GM19324 (cell line): ENCODE measurements around the gene HDGFL2.

ENCODE experiments used
- ATAC-seq: cut with Tn5 transposase; IDR thresholded peaks from one replicate; pipeline ENCODE4 v1.9.1; 2021; ENCODE audit warnings: mild to moderate bottlenecking, moderate library complexity; ENCODE audit not compliant: unreplicated experiment, low FRiP score

Gene HDGFL2

DNA sequence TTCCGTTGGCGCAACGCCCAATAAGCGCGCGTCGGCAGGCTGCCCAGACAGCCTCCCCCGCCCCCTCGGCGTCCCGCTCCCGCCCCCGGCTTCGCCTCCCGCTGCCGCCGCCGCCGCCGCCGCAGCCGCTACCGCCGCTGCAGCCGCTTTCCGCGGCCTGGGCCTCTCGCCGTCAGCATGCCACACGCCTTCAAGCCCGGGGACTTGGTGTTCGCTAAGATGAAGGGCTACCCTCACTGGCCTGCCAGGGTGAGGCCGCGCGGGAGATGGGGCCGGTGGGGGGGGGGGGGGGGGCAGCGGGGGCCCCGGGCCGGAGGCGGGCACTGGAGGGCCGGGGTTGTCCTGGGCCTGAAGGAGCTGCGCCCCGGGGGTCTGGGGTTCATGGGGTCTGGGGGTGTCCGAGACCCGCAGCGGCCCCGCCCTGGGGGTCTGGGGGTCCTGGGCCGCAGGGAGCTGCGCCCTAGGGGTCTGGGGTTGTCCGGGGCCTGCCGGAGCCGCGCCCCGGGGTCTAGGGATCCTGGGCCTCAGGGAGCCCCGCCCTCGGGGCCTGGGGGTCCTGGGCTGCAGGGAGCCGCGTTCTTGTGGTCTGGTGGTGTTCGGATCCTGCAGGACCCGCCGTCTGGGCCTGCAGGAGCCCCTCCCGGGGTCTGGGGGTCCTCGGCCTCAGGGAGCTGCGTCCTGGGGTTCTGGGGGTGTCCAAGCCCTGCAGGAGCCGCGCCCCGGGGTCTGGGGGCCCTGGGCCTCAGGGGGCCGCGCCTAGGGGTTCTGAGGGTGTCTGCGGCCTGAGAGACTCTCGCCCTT, at the start of gene HDGFL2:
HDGFL2 (plus strand) TSS at position 124 of the 801 bp plus-strand sequence; CDS start at position 178, 54 bp downstream.
- ATAC-seq: peak; percentile 3

DNA sequence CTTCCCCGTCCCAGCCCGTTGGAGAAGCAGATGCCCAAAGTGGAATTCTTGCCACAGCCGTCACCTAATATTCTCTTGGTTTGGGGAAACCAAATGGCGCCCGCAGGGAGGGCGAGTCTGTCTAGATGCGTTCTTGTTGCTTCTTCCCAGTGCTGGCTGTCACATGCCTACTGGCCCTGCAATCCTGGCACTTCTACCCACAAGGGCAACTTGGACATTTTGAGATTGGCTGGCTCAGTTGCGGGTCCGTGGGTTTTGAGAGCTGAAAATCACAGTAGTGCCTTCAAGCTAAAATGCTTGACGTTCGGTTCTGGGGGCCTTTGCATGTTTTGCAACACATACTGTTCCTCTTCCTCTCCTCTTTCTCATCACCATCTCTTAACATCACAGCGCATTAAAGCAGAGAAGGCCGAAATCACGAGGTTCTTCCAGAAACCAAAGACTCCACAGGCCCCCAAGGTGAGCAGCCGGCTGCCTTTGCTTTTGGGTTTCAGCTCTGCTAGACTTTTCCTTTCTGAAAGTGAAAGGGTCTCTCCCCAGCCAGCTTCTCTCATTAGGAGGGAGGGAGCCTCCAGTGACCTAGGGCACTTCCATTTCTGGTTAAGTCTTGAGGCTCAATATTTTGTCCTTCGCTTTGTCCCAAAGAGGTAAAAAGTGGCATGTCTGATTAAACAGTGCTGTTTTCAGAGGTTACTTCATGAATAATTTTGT, 48.5 kb upstream of the HDGFL2 start:
- no peak for ATAC-seq

DNA sequence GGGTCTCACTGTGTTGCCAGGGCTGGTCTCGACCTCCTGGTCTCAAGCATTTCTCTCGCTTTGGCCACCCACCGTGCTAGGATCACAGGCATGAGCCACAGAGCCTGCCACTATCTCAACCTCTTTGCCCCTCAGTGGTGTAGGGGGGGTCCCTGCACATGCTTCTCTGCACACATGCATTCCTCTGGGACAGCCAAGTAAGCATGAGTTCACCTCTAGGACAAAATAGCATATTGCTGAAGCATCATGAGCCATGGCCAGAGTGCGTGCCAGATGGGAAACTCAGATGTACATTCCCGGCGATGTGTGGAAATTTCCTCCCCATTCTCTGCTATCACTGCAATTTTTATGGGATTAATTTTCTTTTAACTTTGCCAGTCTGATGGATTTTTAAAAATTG, 46.6 kb upstream of the HDGFL2 start:
- ATAC-seq: no peak

DNA sequence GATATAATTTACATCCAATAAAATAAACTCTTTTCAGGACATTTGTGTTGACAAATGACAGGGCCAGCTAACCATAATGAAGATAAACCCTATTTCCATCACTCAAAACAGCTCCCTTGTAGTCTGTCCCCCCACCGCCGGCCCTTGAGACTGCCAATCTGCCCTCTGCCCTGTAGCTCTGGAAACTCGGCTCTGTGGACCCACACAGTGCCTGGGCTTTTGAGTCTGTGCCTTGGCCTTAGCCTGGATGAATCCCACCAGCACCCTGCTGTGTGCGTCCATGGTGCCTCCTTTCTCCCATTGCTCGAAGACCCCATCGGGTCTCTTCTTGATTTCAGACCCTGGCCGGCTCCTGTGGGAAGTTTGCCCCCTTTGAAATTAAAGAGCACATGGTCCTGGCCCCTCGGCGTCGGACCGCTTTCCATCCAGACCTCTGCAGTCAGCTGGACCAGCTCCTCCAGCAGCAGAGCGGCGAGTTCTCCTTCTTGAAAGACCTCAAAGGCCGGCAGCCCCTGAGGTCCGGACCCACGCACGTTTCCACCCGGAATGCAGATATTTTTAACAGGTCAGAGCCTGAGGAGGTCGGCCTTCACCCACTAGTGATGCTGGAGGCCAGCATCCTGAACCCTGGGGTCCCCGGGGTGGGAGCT, 43.6 kb upstream of the HDGFL2 start:
- ATAC-seq: no peak

DNA sequence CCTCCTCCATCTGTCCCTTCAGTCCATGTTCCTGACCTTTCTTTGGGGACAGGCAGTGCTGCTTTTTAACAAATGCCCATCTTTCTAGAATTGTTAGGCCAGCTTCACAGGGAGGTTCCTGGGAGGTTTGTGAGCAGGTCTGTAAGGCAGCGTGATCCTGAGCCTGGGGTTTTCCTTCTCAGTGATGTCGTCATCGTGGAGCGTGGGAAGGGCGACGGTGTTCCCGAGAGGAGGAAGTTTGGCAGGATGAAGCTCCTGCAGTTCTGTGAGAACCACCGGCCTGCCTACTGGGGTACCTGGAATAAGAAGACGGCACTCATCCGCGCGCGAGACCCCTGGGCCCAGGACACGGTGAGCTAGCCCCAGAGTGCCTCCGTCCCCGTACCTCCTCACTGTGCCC, 42.8 kb upstream of the HDGFL2 start:
- ATAC-seq: no peak

DNA sequence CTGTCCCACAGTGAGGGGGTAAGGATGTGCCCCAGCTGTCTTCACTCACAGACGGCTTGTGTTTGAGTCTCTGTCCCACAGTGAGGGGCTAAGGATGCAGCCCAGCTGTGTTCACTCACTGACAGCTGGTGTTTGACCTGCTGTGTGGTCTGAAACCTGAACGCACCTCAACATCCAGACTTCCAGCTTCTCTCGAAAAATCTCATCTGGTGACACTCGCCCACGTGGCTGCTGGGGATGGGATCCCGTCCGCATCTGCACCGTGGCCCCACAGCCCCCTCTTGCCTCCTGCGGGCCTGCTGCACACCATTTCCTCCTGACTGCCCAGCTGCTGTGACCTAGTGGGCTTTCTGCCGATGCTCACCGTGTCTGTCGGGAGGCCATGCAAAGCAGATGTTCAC, 42.3 kb upstream of the HDGFL2 start:
- ATAC-seq: no peak

DNA sequence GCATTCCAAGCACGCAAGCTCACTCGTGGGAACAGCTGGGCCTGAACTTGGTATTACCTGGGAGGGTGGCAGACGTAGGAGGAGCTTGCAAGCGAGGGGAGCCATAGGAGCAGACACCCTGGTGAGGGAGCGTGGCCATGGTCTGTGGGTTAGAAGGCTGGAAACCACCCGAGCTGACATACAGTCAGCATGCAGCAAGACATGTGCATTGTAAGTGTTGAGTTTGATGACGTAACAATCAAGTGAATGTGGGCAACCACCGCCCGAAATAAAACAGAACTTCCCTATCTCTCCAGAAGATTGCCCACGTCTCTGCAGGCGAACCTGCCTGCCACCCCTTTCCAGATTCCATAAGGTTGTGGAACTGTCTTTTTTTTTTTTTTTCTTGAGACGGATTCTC, 41.3 kb upstream of the HDGFL2 start:
- no peak for ATAC-seq

DNA sequence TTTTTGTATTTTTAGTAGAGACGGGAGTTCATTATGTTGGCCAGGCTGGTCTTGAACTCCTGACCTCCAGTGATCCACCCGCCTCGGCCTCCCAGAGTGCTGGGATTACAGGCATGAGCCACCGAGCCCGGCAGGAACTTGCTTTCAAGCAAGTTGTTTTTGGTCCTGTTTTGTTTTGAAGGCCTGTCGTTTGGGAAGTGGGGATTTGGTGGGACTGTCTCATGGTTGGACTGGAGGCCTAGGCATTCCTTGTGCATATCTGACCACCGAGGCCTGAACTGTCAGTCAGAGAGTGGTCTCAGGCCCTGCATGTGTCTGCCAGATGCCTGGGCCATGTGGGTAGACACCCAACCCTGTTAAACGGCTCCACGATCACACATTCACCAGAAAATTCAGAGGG, 40.8 kb upstream of the HDGFL2 start:
- ATAC-seq: no peak

DNA sequence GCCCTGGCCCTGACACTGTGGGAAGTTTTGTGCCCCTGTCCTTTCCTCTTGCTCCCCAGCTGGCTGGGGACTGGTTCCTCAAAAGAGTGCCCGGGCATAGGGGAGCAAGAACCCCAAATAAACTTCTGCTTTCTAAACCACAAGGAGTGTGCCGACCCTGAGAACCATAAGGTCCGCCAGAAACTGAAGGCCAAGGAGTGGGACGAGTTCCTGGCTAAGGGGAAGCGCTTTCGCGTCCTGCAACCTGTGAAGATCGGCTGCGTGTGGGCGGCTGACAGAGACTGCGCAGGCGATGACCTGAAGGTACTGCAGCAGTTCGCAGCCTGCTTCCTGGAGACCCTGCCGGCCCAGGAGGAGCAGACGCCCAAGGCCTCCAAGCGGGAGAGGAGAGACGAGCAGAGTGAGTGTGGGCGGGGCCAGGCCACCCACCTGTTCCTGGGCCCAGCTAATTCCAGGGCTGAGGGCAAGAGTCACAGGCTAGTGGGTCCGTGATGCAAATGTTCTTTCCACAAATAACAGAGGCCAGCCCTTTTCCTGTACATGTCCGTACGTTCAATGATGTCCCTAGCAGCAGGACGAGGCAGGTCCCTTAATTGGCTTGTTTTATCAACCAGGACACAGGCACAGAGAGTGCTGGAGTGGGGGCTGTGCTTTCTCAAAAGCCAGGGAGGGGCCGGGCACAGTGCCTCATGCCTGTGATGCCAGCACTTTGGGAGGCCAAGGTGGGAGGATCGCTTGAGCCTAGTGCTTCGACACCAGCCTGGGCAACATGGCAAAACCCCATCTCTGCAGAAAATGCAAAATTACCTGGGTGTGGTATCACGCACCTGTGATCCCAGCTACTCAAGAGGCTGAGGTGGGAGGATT, 40.1 kb upstream of the HDGFL2 start:
- ATAC-seq: no peak

DNA sequence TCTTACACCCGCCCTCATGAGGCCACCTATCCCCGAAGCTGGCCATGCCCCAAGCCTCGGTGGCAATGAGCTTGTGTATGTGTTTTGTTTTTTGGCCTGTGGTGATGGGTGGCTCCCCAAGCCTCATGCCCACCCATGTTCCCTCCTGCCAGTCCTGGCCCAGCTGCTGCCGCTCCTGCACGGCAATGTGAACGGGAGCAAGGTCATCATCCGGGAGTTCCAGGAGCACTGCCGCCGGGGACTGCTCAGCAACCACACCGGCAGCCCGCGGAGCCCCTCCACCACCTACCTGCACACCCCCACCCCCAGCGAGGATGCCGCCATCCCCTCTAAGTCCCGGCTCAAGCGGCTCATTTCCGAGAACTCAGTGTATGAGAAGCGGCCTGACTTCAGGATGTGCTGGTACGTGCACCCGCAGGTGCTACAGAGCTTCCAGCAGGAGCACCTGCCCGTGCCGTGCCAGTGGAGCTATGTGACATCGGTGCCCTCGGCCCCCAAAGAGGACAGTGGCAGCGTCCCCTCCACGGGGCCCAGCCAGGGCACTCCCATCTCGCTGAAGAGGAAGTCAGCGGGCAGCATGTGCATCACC, 39.1 kb upstream of the HDGFL2 start:
- no peak for ATAC-seq

DNA sequence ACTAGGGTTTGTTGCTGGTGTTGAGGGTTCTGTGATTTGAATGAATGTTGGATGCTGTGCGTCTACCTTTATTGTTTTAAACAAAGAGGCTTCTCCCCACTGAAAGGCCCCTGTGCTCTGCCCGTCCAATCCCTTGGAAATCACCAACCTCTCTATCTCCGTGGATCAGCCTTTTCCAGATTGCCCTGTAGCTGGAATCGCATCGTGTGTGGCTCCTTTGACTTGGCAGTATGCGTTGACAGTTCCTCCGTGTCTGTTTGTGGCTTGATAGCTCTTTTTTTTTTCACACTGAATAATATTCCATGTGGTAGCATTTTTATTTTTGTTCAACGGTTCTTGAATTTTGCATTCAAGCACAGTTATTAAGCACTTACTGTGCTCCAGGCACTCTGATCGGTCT, 37.7 kb upstream of the HDGFL2 start:
- ATAC-seq: no peak

DNA sequence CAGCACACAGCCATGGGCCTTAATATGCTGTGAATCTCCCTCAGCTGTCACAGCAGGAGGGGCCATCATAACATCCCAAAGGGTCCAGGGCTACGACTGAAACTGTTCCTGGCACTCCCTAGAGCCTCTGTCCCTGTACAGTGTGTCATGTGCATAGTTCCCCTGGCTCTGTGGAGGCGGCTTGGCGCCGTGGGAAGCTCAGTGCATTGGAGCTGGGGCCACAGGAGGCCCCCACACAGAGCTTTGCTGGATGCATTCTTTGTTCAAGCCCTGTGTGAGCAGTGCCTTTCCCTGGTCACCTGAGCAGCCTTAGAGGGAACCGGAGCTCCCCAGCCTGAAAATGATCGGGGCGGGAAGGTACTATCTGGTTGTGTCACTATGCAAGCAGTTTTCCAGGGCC, 35.9 kb upstream of the HDGFL2 start:
- no peak for ATAC-seq

DNA sequence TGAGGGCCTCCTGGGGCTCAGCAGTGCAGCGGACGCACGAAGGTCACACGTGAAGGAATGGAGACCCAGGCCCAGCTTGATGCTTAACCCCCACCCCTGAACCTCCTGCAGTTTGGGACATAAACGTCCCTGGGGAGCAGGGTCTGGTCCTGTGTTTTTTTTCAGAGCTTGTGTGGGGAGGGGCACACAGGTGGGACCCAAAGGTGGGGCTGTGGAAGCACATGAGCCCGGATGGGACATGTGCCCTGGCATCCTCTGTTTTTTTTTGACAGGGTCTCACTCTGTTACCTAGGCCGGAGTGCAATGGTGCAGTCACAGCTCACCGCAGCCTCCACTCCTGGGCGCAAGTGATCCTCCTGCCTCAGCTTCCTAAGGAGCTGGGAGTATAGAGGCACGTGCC, 35.0 kb upstream of the HDGFL2 start:
- ATAC-seq: no peak

DNA sequence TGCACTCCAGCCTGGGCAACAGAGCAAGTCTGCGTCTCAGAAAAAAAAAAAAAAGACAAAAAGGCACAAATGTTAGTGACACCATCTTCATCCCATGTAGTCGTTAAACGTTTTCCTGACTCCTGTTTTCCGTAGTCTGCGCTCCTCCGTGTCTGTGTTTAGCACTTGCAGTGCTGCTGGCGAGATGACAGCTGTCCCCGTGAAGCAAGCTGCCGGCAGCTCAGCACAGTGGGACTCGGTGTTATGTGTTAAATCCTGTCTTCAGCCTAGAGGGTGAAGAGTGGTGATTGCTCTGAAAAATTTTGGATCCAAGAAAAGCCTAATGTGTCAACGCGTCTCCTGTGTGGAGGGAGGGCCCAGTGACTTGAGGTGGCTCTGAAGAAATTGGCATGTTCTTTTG, 32.9 kb upstream of the HDGFL2 start:
- no peak for ATAC-seq

DNA sequence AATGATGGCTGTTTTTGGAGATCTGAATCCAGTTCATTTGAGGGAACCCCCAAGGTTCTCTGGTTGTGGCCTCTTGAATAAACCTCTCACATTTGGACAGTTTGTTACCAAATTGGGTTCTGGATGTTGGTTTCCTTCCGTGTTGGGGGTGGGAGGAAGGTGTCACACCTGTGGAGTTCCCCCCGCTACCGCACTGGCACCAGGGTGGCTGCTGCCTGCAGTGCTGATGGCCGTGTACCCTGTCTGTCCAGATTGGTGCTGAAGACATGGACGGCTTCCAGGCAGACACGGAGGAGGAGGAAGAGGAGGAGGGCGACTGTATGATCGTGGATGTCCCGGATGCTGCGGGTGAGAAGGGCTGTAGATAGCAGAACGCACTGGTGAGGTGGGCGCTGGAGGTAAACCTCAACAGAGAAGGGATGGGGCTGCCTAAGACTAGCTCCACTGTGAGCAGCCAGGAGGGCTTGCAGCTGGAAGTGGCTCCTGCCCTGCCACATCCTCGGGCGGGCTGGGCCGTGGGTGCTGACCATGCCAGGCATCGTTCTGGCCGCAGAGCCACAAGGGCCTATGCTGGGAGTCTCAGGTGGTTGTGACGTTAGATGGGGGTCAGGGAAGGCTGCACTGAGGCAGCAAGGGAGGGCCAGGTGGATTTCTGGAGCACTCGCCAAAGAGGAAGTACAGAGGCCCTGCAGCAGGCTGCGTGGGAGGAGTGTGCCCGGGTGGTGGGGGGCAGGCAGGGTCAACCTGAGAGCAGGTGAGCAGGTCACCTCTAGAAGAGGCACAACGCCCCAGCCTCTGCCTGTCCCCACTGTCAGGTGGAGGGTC, 29.9 kb upstream of the HDGFL2 start:
- no peak for ATAC-seq

DNA sequence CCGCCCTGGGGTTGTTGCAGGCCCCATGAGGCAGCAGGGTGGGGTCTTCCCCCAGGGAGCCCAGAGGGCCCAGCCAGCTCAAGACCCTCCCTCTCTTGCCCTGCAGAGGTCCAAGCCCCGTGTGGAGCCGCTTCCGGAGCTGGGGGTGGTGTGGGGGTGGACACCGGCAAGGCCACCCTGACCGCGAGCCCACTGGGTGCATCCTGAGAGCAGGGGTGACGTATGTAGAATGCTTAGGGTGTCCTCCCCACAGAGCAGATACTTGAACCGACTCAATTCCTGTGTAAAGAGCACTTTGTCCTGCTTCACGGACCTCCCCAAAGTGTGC, 29.3 kb upstream of the HDGFL2 start:
- no peak for ATAC-seq

DNA sequence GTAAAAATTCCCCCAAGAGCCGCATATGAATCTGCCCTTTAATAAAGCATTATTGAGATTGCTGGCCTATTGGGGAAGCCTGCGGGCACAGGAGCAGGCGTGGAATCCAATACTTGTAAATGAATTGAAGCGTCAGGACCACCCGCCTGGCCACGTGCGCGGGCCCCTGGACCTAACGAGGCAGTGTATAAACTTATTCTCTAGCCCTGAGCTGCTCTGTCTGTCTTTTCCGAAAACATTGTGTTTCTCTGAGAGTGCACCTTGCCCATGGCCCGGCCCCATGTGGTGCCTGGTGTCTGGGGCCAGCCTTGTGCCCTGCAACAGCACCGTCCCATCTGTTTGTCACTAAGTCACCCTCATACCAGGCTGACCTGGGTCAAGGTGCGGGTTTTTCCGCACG, 28.9 kb upstream of the HDGFL2 start:
- no peak for ATAC-seq

DNA sequence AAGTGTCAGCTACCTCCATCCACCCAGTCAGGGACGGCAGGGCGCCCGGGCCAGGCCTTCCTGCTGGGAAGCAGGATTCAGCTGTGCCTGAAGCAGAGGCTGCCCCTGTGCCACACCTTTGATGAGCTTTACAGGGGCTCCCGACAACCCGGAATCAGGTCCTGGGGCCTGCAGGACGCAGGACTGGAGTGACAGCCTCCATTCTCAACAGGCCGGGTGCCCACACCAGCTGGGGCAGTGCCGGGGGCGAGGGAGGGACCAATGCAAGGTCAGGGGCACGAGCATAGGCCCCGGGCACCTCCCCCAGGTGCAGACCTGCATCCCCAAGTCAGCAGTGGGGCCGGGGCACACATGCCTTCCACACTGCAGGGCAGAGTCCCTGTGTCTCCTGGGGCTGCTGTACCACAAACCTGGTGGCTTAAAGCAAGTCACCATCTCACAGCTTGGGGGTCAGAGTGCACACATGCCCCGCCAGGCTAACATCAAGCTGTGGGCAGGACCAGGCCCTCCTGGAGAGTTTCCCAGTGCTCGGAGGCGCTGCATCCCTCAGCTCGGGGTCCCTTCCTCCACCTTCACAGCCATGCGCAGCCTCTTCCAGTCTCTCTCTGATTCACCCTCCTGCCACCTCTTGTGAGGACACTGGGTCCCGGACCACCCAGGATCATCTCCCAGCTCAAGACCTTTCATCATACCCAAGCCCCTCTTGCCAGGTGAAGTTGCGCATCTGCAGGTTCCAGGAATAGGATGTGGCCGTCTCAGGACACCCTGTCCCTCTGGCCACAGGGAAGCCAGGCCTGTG, 27.9 kb upstream of the HDGFL2 start:
- no peak for ATAC-seq
